Right lobe of liver (tissue), 4 donors: ENCODE results near the gene CAMK2D.

Source experiments
- CTCF ChIP-seq, 4 donors: fragments of 200-600 bp in 3 of 4; fragments of 450-650 bp in 1 of 4; IDR thresholded peaks; one replicate each; pipeline versions ENCODE4 v1.5.1 to v1.8.0; 2016 to 2022; ENCODE audit warnings: antibody characterized with exemption in 4 of 4, mild to moderate bottlenecking in 2 of 4
- POLR2A ChIP-seq: fragments of 450-650 bp; IDR thresholded peaks from one replicate; pipeline ENCODE4 v1.6.1; 2017; ENCODE audit warnings: antibody characterized with exemption, mild to moderate bottlenecking
- donor health status: DM: no; HTN: no; CAD: no.
- donor health status: DM: no; HTN: no; CAD: no.
- donor health status: DM: no; HTN: yes; CAD: no.

DNA sequence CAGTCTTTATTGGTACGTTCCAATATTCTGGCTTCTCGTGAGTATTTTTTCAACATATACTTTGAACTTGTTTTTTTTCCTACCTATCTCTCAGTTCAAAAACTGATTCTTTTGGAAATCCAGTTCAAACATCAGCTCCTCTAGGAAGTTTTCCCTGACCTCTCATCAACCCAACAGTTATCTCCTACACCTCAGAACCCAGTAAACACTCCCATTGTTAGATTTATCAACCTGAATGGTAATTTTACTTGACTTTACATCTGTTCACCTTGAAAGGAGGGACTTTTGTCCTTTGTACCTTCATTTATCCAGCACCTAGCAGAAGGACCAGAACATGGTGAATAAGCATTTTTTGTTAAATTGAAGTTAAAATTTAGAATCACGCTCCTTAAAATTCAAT lies 13.6 kb downstream of the CAMK2D start:
- TF ChIP-seq CTCF (IDR thresholded peaks at IDR 0.05) (no peak), POLR2A (no peak)
